Suprapubic skin (tissue), 3 donors: ENCODE measurements around the gene F3.
"Not testable (repeated sequence)": the region's sequence is repeated elsewhere in the genome, so short reads cannot be mapped to it uniquely, and the experiment has no call there.

Experiments used
- CTCF ChIP-seq, 2 donors: fragments of 200-600 bp in 1 of 2; fragments of 450-650 bp in 1 of 2; sonication (generic) in 1 of 2; IDR thresholded peaks; one replicate each; pipeline ENCODE4 v1.5.1; 2016 to 2019; ENCODE audit warnings: antibody characterized with exemption in 2 of 2, mild to moderate bottlenecking in 1 of 2, moderate library complexity in 1 of 2
- EP300 ChIP-seq: sonication (generic); formaldehyde crosslinking; IDR thresholded peaks from one replicate; pipeline ENCODE4 v1.6.1; 2017; ENCODE audit warnings: antibody characterized with exemption

GRCh38 chr1:94567975-94568607 lies 26.5 kb upstream of the F3 start:
- TF ChIP-seq CTCF (IDR thresholded peaks at IDR 0.05); EP300: not testable (repeated sequence)
